ENCODE results near the gene CABCOCO1. TPM values are rescaled to one million over a fixed set of nuclear protein-coding genes. Genes with fewer than 3 reads are reported as not detected.

Gene CABCOCO1
- total and polyA plus RNA-seq, 9 of the 15 experiments (the other 6 are each of a cell fraction or from before 2014, with no cell fraction given), result 0.04 TPM; not detected in 8

DNA sequence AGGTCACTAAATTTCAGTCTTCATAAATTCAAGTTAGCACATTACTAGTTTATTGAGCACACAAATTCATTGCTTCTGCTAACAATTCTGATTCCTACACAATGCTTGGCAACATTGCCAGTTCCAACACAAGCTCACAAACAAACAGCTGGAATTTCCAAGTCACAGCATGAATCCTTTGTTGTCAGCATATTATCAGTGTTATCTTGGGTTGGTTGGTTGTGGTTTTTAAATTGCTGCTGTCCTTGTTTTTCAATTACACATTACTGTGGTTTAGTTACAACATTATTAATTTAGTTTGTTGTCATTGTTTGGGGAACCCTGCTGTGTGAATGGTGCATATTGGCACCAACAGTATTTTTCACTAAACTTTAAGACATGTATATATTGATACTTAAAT lies 152.8 kb downstream of the CABCOCO1 start (continued):
- TF ChIP-seq CTCF (IDR thresholded peaks at IDR 0.05 in 2 of 3, conservative IDR thresholded peaks at IDR 0.05 in 1 of 3; ENCODE audit: insufficient read depth in 2 of 3, low read depth in 1 of 3, low read length in 3 of 3), result no peak
- TF ChIP-seq CBX3 (IDR thresholded peaks at IDR 0.05; ENCODE audit: borderline replicate concordance in 1 of 2, low read length in 2 of 2), result no peak
- TF ChIP-seq CCAR2 (IDR thresholded peaks at IDR 0.05; ENCODE audit: low read depth, low read length), result no peak
- TF ChIP-seq CSDE1 (IDR thresholded peaks at IDR 0.05), result no peak
- TF ChIP-seq, protein P1, sequence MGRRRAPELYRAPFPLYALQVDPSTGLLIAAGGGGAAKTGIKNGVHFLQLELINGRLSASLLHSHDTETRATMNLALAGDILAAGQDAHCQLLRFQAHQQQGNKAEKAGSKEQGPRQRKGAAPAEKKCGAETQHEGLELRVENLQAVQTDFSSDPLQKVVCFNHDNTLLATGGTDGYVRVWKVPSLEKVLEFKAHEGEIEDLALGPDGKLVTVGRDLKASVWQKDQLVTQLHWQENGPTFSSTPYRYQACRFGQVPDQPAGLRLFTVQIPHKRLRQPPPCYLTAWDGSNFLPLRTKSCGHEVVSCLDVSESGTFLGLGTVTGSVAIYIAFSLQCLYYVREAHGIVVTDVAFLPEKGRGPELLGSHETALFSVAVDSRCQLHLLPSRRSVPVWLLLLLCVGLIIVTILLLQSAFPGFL (CRISPR knock-in tag; IDR thresholded peaks at IDR 0.05), result no peak
- TF ChIP-seq YBX1 (IDR thresholded peaks at IDR 0.05), result no peak
- TF ChIP-seq CBX5 (IDR thresholded peaks at IDR 0.05; ENCODE audit: borderline replicate concordance, low read depth), result no peak
- TF ChIP-seq STAT5B (CRISPR knock-in tag; IDR thresholded peaks at IDR 0.05), result no peak
- TF ChIP-seq BCLAF1 (IDR thresholded peaks at IDR 0.05; ENCODE audit: borderline replicate concordance in 1 of 2, control insufficient read depth in 1 of 2, low read depth in 2 of 2, low read length in 1 of 2), result no peak
- TF ChIP-seq, protein P2, sequence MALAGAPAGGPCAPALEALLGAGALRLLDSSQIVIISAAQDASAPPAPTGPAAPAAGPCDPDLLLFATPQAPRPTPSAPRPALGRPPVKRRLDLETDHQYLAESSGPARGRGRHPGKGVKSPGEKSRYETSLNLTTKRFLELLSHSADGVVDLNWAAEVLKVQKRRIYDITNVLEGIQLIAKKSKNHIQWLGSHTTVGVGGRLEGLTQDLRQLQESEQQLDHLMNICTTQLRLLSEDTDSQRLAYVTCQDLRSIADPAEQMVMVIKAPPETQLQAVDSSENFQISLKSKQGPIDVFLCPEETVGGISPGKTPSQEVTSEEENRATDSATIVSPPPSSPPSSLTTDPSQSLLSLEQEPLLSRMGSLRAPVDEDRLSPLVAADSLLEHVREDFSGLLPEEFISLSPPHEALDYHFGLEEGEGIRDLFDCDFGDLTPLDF (CRISPR knock-in tag; IDR thresholded peaks at IDR 0.05), result no peak
- no peak for TF ChIP-seq ZNF165 (CRISPR knock-in tag; IDR thresholded peaks at IDR 0.05; ENCODE audit: borderline replicate concordance)
- TF ChIP-seq TEAD1 (CRISPR knock-in tag; IDR thresholded peaks at IDR 0.05), result 0 out of 4 replicates have a peak, but pooled peaks of 1 of the 2 experiments have one; percentile 42
- no peak for TF ChIP-seq JUN (IDR thresholded peaks at IDR 0.05; ENCODE audit: borderline replicate concordance, low read depth, low read length)
- no peak for TF ChIP-seq JUN (CRISPR knock-in tag; IDR thresholded peaks at IDR 0.05; ENCODE audit: borderline replicate concordance)
- peak; percentile 24; the same call in 1 of the 2 replicates for TF ChIP-seq LEF1 (IDR thresholded peaks at IDR 0.05)
- peak; percentile 71 for TF ChIP-seq C11orf30 (IDR thresholded peaks at IDR 0.05; ENCODE audit: low read depth)
- no peak for TF ChIP-seq HNRNPUL1 (IDR thresholded peaks at IDR 0.05; ENCODE audit: low read length)
- TF ChIP-seq PML (IDR thresholded peaks at IDR 0.05; ENCODE audit: low read length), result no peak
- TF ChIP-seq TEAD4 (IDR thresholded peaks at IDR 0.05; ENCODE audit: low read length), result peak; percentile 59; the same call in 1 of the 2 replicates
- TF ChIP-seq TEAD4 (CRISPR knock-in tag; IDR thresholded peaks at IDR 0.05; ENCODE audit: borderline replicate concordance), result no peak
- no peak for TF ChIP-seq RFX1 (IDR thresholded peaks at IDR 0.05)
- no peak for TF ChIP-seq ZNF212 (CRISPR knock-in tag; IDR thresholded peaks at IDR 0.05)
- no peak for TF ChIP-seq MEF2D (tag; conservative IDR thresholded peaks at IDR 0.05; ENCODE audit: low read depth)
- no peak for TF ChIP-seq PHB2 (IDR thresholded peaks at IDR 0.05; ENCODE audit: low read depth)

Data from K562 (cell line).